HL-60/S4 (cell line): ENCODE results near the gene PACRG.
"Not testable (repeated sequence)": the region's sequence is repeated elsewhere in the genome, so short reads cannot be mapped to it uniquely, and the experiment has no call there.

Experiments
- in situ Hi-C: fragments of 300-500 bp; cut with MboI; formaldehyde crosslinking; loops from 2 replicates; pipeline ENCODE4 v1.14.3; 2022; ENCODE audit warnings: low sequenced_read_pairs

Gene PACRG

DNA sequence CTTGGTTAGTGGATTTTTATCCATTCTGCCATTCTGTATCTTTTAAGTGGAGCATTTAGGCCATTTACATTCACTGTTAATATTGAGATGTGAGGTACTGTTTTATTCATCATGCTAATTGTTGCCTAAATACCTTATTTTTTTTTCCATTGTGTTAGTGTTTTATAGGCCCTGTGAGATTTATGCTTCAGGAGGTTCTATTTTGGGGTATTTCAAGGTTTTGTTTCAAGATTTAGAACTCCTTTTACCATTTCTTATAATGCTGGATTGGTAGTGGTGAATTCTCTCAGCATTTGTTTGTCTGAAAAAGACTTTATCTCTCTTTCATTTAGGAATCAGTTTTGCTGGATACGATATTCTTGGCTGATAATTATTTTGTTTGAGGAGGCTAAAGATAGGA is 255.5 kb downstream of the PACRG start:
- in situ Hi-C loops = not testable (repeated sequence)

DNA sequence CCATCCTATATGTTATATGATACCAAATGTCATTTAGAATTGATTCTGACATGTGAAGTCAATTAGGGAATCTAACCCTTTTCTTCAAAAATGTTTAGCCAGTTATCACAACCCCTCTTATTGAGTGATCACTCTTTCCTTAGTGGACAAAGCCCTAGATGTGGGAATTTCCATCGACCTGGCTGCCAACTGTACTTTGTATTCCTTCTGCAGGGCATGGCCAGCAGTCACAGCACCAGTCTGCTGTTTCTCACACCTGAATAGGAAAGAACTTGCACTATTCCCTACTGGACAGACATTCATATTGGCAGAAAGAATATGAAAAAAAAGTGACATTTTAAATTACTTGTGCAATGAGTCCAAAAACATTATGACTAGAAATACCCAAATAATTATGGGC is 271.0 kb downstream of the PACRG start:
- in situ Hi-C loops = no loop called here

DNA sequence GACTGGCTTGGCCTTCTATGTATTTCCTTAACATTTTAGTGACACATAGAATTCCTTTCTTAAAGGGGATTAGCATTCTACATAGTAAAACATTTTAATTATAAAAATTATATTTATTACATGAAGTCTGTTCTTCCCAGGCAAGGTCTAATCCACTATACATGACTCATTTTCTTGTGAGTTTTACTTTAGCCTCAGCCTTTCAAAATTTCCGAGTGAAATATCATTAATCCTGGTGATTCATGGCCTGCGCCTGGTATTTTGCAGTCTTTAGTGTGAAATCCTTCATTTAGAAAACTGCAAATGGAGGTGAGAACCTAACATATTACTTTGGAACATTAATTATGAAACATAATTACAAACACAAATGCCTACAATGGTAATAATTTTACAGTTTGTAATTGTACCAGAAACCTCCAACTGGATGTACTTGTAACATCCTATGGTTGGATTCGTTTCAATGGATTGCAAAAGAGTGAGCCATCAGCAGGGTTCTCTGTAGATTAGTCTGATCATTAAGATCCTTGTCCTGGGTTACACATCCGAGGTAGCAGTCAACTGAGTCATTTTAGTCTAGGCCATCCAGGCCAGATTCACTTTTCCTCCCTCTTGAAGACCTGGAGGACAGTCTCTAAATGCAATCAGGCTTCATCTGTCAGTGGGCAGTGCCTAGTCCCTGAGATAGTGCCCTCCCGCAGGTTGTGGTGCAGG is 272.0 kb downstream of the PACRG start:
- in situ Hi-C loops = no loop called here

DNA sequence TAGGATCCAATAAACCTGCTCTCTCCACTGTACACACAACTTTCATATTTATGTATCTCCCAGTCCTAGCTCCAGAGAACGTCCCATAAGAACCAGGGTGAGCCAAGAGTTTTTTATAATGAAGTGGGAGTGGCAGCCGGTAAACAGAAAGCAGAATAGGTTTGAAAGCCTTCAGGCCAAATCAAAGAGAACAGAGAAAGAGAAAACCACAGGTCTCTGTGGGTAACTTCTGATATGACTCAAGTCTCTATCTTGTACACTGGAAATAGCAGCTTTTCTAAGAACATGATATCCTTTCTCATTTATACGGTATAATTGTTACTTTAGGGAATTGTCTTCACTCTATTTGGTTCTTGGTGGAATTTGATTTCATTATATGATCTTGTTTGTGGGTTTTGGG is 273.6 kb downstream of the PACRG start:
- in situ Hi-C loops = no loop called here

DNA sequence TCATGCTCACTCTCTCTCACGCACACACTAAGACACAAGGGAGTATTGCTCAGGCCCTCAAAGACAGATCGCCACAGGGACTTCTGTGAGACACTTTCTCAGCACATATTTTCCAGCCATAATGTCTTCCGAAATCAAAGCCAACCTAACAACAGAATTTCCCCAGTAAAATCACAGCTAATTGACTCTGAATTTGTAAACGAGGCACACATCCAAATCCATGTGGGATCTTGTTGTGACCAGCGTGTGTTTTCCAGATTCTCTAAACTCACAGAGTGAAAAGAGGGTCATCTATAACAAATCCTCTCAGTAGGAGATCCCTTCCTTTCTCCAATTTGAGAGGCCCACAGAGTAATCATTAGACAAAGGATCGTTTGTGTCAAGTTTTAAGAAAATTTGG is 280.4 kb downstream of the PACRG start:
- in situ Hi-C loops = no loop called here

DNA sequence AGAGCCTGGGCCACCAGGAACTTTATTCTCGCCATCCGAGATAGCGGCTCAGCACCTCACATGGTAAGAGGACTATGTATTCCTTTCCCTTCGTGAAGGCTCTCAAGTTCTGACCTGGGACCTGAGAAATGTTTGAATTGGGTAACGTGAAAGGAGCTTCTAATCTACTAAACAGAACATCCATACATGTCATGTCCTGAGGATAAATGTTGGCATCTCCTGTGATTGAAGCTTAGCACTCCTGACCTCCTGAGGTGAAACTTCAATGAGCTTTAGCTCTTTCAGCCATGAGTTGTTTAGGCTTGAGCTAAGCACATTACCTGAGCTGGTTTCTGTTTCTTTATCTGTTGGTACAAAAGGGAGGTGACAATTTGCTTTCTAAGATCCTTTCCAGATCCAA is 280.9 kb downstream of the PACRG start:
- in situ Hi-C loops = no loop called here

DNA sequence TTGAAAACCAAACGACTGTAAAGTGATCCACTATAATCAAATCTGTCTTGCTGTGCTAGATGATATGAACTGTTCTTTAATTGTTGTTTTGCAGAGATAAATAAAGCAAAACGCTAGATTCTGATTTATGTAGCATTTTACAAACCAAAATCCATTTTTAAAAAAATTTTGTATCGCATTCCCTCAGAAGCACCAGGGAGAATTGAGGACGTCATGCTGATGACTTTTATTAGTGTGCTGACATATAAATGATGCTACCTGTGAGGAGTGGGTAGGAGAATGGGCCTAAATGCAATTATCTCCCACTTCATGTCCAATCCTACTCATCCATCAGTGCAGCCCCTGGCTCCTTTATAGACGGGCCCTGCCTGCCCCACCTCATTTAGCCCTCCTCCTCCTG is 282.4 kb downstream of the PACRG start:
- in situ Hi-C loops = no loop called here

DNA sequence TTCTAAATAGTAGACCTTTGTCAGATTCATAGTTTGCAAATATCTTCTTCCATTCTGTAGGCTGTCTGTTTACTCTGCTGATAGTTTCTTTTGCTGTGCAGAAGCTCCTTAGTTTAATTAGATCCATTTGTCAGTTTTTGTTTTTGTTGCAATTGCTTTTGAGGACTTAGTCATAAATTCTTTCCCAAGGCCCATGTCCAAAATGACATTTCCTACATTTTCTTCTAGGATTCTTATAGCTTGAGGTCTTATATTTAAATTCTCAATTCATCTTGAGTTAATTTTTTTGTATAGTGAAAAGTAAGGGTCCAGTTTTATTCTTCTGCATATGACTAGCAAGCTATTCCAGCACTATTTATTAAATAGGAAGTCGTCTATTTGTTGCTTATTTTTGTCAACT is 287.0 kb downstream of the PACRG start:
- in situ Hi-C loops = no loop called here

DNA sequence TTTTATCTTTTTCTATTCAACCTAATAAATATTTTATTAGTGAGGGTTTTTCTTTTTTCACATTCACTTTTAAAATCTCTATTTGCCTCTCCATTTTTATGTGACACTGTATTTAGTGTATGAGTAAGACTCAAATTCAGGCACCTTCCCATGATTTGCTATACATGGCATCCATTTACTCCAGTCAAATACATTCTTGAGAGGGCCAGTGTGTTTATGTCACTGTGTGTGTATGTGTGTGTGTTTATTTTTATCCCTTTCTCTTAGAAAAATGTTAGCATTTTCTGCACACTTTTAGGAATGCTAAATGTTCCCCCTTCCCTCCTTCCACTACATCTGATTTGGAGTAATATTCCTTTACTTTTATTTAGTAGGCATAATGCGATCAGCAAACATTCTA is 290.0 kb downstream of the PACRG start:
- in situ Hi-C loops = no loop called here

DNA sequence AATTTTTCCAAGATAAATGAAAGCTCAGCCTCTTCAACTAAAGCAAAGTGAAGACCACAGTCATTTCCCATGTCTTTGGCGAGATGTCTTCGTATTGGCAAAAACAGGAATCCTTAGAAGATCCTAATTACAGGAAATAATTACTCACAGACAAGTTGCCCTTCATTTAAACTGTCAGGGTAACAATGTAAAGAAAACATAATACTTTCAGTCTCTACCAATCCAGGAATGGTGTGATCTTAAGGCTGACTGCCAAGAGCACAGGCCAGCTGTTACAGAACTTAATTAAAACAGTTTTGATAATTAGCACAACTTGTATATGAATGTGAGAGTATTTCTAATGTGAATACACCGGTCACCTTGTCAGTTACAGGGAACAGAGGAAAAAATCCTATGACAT is 292.2 kb downstream of the PACRG start:
- in situ Hi-C loops = no loop called here

DNA sequence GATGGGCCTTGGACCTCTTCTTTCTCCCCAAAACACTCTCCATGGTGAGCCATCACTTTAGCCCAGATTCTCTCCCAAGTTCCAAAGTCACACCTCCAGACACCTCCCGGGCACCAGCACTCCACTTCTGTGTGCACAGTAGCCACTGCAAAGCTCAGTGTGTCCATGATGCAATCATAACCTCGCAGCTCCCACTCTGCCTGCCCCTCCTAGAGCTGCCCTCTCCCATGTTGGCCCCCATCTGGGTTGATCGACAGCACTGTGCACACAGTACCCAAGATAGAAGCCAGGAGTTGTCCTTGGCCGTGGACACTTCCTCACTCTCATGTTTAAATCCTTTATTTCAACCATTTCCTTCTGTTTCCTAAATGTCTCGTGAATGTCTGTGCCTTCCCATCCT is 293.3 kb downstream of the PACRG start:
- in situ Hi-C loops = no loop called here

DNA sequence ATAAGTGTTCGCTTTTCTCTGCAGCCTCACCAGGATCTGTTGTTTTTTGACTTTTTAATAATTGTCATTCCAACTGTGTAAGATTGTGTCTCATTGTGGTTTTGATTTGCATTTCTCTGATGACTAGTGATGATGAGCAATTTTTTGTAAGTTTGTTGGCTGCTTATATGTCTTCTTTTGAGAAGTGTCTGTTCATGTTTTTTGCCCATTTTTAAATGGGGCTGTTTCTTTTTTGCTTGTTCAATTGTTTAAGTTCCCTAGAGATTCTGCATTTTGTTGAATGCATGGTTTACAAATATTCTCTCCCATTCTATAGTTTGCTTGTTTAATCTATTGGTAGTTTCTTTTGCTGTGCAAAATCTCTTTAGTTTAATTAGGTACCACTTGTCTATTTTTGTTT is 295.9 kb downstream of the PACRG start:
- in situ Hi-C loops = no loop called here

DNA sequence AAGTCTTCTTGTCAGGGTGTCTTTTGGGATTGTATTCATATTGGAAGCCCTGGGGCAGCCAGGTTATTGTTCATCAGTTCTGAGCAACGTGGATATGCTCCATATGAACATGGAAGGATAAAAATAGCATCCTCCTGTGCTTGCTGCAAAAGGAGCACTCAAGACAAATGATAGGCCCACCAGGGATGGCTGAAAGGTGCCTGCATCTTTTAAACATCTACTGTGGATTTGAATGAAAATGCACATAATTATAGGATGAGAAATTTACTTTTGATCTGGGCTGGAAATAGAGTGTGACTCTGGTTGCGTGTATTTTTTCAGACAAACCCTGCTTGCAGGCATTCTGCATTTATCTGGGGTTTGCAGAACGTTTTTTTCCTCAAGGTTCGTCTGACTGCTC is 299.1 kb downstream of the PACRG start:
- in situ Hi-C loops = no loop called here

DNA sequence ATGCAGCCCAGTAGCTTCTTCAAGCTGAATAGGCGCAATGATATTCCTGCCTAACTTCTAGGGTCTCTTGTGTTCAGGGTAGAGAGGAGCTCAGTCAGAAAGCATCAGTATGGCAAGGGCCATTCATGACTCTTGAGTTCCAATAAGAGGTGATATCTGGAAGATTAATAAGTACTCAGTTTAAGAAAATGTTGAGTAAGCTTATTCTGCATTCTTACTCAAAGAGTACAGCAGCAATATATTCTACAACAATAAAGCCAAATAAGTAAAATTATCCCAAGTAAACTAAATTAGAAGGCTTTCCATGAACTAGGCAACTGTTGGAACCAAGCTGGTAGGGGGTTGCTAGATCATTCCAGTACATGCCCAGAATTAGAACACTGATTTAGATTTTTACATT is 303.2 kb downstream of the PACRG start:
- in situ Hi-C loops = no loop called here

DNA sequence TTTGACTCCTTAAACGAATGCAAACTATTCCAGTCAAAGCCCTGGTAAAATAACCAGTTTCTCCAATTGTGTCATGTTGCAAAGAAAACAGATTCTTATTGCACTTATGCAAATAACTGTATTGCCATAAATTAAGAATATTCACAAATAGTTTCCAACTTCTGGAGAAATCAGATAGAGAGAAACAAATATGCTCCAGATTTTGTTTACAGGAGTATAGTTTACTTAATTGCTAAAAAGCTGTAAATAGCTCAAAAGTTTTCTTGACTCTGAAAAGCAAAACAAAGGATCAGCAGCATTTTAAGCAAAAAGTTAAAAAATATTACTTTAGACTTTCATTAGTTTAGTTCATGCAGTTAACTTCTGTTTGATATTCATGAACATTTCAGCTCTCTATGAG is 304.2 kb downstream of the PACRG start:
- in situ Hi-C loops = no loop called here

DNA sequence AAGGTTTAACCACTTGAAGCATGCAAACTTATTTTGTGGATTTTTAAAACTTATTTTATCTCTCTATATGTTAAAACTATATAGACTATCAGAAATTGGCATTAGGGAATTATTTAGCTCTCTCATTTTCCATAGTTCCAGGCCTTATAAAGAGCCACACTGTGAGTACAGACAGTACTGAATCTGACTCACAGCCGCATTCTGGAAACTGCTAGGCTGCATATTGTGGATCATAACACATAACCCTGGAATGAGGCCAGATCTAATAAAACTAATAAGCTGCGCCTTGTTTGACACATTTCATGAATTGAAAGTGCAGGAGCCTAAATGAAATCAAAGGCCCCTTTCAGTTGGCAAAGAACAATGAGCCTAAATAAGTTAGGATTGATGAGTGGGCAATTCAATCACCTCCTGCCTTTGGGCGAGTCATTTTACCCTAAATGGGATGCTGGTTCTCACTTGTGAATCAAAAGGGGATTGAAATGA is 308.4 kb downstream of the PACRG start:
- in situ Hi-C loops = no loop called here

DNA sequence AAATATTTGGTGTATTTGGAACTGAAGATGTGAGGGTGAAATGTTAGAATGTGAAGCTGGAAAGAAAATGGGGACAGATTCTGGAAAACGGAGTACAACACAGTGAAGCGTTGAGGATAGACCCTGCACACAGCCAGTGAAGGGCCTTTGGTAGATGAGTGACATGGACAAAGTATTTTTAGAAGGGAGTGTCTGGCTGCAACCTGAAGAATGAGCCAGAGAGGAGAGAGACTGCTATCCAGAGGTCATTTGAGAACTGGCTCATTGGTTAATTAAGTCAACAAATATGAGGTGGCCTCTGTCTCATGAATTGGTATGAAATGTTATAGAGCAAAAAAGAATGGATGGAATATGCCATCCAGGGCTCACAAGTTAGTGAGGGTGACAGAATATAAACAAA is 310.5 kb downstream of the PACRG start:
- in situ Hi-C loops = no loop called here

DNA sequence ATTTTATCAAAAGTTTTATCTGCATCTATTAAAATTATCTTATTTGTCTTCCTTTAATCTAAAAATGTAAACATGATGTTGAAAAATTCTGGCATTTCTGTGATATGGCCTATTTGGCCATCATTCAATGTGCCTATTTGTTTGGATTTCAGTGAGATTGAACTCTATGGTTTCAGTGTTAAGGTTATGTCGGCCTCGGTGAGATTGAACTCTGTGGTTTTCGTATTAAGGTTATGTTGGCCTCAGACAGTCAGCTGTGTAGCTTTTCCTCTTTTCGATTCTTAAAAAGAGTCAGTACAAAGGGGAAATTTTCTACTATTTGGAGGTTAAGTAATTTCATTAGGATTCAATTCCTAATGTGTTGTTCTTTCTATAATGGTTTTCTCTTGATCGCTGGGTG is 320.6 kb downstream of the PACRG start:
- in situ Hi-C loops = no loop called here

DNA sequence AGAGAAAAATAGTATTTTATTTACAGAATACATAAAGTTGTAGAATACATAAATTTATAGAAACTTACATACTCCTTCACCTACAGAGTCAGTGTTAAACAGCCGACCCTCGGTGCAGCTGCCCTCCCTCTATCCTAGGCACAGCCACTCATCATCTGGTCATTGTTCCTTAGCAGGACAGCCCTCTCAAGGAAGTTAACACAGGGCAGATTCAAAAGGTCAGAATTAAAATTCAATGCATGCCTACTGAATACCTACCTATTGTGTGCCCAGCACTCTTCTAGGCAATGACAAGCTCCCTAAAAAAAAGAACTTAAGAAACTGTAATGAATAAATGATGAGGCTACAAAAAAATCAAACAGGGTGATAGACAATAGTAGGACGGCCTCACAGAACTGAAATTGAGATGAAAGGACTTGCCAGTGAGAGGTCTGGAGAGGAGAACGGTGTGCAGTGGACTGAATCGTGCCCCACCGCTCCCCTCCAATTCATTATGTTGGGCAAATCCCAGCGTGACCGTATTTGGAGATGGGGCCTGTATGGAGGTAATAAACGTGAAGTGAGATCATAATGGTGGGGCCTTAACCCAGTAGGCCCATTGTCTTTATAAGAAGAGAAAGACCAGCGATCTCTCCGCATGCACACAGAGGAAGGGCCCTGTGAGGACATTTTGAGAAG is 326.0 kb downstream of the PACRG start:
- in situ Hi-C loops = no loop called here

DNA sequence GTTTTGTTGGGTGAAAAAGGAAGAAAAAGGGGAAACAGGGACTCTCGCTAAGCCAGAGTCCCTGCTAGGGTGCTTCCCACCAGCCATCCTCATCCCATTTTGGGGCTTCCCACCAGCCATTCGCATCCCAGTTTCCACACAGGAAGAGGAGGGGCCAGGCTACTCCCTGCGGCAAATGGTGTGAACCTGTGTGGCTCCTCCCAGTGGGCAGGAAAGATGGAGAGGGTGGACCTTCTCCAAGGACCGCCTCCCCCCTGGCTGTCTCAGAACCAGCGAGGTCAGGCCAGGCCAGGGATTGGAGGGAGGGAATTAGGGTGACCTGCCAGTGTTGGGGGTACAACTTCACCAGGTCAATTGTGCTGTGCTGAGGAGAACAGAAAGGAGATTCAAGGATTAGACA is 326.9 kb downstream of the PACRG start:
- in situ Hi-C loops = no loop called here

DNA sequence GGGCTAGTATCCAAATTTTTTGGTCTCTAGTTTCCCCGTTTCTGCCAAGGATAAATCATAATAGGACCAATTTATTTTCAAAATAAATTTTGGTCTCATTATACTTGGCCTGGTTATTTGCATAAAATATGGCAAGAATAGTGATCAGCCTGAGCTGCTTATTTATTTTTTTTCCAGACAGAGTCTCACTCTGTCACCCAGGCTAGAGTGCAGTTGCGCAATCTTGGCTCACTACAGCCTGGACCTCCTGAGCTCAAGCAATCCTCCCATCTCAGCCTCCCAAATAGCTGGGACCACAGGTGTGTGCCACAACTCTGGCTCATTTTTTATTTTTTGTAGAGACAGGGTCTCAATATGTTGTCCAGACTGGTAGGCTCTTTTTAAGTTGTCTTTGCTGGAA is 329.5 kb downstream of the PACRG start:
- in situ Hi-C loops = no loop called here

DNA sequence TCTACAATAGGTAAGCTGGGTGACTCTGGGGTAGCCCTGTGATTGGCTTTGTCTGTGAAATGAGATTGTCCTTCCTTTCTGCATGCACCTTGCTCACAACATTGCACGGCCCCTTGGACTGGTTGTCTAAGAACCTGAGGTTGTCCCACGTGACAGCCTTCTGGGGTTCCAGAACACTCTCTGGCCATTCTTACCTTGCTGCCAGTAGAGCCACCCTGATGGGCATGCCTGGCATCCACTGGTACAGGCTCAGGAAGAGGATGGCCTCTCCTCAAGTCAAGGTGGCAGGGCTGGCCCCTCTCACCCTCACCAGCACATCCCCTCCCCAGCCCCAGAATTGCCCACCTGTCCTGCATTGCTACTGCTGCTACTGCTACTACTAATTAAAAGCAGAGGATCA is 335.0 kb downstream of the PACRG start:
- in situ Hi-C loops = no loop called here

DNA sequence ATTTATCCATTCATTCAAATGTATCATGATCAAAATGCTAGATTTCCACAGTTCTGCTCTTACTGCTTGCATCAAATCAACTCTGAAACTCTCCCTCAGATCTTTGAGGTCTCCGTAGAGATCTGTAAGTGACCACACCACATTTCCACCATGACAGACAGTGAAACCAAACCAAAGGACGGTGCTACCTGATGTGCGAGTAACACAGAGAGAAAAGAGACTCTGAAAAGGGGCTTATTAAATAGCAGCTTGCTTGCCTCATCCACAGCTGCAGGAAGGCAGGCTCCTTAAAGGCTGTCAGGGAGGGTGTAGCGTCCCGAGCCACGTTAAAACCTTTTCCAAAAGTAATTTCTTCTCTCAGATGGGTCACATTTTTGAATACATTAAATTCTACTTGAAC is 335.8 kb downstream of the PACRG start:
- in situ Hi-C loops = no loop called here
